HTR-8/SVneo (cell line): ENCODE results near the gene EIF4G3.
"Not testable (repeated sequence)": the region's sequence is repeated elsewhere in the genome, so short reads cannot be mapped to it uniquely, and the experiment has no call there.

Experiments
- DNase-seq: peaks from one replicate; pipeline ENCODE4 v3.0.0; 2011; ENCODE audit warnings: low spot score, mixed read lengths; ENCODE audit not compliant: insufficient read length
- FAIRE-seq: peaks from 2 replicates; lab custom pipeline; 2011; peaks lifted over from hg19 to GRCh38; lab: Jason Lieb, UNC

The EIF4G3 gene

DNA sequence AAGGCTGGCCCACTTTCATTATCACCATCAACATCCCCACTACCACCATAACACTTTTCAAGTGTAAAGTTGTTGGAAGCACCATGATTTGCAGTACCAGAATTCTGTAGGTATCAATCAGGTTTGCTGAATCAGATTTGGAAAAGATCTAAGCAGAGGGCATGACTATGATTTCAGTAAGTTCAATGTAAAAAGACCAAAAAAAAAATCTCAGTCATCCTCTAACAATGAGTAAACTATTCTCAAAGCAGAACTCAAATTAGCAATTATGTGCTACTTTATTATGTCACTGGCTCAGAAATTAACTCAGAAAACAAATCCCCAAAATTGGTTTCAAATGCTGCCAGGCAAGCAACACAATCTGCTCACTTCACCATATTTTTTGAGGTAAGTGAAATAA, 201.7 kb downstream of the EIF4G3 start:
- FAIRE-seq (no peak), DNase-seq (no peak)

DNA sequence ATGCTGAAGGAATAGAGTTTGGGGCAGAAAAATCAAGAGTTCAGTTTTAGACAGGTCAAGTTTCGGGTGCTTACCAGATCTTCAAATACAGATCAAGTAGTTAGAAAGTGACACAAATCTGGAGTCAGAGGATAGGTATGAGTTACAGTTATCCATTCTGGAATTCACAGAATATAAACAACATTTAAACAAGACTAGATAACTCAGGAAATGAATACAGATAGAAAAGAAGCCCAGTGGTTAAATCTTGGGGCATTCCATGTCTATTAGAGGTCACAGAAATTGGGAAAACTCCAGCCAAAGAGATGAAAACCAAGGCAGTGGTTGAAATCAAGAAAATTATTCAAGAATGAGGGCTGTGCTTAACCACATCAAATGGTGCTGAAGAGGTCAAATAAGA, 202.6 kb downstream of the EIF4G3 start:
- FAIRE-seq (no peak), DNase-seq (no peak)

DNA sequence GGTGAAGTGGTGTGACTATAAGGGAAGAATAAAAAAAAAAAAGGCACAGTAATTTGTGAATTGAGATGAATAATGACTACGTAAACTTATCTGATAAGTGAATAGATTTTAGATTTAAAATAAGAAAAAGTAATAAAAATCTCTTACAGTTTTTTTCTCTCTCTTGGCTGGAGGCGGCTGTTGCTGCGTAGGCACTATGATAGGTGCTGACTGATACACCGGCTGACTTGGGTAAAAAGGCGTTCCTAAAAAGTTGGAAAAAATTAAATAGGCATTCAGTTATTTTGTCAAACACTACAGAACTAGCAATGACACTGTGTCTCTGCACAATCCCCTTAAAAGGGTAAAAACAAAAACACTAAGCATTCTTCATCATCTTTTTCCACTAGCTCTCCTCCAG, 203.8 kb downstream of the EIF4G3 start:
- no peak for FAIRE-seq
- DNase-seq: no peak

DNA sequence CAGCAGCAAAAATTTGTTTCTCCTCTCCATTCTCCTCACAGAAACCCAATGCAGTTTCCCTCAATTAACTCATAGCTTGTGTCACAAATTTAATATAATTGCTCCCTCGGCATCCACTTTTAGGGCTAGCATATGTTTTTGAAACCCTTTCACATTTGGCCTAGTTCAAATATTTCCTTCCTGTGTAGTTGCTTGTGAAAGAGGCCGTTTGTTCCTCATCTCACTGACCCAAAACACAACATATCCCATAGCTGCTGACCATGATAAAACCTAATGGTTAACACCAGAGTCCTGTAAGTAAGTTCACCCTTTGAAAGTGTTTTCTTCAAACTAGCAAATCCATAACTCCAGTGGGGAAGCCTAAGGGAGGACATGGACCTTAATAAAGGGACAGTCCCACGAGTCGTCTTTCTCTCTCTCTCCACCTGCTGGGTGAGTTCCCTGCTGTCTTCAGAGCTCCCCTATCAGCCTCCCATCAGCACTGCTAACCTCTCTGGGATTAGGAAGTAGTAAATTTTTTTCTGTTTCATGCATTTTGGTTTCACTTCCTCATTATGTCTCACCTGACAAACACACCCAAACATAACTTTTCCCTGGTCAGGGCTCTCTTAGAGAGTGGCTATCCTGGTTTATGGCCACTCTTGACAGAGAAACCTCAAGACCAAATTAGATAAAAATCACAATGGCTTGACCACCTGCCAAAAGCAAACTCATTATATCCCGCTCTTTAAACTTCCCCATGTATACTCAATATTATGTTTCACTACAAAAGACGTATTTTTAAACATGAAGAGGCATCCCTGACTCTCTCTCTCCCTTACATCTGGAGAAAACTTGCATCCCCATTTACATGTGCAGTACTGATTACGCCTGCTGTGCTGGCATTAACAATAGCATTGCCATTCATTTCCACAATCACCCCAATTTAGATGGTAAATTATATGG, 211.9 kb downstream of the EIF4G3 start:
- DNase-seq (no peak), FAIRE-seq (no peak)

DNA sequence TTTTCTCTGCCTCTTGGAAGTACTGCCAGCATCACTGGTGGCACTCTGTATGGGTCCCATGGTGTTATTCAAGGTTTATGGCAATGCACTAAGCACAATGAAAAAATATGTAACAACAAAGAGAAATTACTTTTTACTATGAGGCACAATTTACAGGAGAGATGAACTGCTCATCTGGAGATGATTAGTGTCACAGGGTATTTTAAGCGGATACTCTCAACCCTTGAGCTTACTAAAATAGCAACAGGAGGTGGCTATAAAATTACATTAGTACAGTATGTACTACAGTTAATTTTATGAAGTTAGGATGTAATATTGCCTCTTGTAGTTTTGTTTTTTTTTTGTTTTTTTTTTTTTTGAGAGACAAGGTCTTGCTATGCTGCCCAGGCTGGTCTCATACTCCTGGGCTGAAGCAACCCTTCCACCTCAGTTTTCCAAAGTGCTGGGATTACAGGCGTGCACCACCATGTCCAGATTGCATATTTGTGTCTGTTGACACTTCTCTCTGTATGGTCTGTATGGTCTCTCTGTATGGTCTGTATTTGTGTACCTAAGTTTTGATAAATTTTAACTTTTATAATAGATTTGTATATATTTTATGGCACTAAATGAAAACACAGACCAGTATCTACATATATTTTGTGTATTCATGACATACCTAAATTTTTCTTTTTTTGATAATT, 214.0 kb downstream of the EIF4G3 start:
- DNase-seq (no peak), FAIRE-seq (no peak)

DNA sequence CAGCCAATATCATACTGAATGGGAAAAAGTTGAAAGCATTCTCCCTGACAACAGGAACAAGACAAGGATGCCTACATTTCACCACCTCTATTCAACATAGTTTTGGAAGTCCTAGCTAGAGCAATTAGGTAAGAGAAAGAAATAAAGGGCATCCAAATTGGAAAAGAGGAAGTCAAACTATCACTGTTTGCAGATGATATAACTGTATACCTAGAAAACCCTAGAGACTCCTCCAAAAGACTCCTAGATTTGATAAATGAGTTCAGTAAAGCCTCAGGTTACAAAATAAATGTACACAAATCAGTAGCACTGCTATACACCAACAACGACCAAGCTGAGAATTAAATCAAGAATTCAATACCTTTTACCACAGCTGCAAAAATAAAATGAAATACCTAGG, 218.3 kb downstream of the EIF4G3 start:
- no peak for FAIRE-seq
- no peak for DNase-seq

DNA sequence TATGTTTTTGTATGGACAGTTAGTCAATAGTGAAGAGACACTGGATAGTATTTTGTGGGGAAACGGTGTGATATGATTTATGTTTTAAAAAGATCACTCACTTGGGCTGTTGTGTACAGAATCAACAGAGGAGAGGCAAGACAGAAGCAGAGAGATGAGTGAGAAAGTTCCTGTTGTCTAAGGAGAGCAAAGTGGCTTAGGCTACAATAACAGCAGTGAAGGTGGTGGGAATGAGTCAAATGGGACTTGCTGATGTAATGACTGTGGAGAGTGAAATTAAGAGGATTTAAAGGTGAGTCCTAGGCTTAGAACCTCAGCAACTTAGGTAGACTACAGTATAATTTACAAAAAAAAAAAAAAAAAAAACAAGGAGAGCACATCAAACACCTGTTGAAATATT, 220.4 kb downstream of the EIF4G3 start:
- FAIRE-seq: no peak
- no peak for DNase-seq

DNA sequence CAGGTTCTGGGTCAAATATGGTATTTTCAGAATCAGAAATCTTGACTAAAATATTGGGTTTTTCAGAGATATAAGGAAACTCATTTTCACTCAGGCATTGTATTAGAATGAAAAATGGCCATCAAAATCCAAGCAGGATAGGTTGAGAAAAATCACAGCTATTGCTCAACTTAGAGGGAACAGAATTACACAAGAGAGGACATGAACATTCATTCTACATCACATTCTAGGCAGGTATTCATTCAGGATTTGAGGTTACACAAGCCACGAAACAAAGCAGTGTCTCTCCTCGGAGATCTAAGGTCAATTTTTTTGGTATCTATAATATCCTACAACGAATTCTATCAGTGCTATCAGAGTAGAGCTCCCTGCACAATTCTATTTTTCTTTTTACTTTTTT, 226.0 kb downstream of the EIF4G3 start:
- FAIRE-seq: no peak
- no peak for DNase-seq

DNA sequence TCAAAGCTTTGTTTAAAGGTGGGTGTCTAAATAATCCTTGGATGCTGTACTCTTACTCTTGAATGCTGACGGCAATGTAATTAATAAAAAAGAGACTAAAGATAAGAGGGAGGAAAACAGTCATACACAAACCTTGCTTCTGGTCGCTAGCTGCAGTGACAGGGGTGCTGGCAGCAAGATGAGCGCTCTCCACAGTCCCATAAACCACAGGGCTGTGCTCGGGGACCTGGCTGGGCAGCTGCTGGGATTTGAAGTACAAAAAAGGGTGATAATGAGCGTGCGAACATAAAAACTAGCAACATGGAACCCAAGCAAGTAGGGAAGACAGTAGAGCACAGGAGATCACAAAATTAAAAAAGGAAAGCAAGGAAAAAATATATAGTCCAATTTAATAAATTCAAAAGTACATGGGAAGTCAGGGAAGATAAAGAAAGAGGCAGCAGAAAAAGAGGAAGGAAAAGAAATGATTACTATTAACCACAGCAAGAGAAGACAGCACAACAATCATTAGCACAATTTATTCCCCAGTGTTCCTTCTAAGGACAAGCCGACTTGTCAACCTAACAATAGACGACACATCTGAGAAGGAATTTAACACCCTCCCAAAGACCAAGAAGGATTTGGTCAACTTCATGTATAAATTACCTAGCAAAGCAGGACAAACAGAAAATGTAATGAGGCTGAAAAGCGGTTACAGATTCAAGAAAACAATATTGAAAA, 226.7 kb downstream of the EIF4G3 start:
- FAIRE-seq (no peak), DNase-seq (no peak)

DNA sequence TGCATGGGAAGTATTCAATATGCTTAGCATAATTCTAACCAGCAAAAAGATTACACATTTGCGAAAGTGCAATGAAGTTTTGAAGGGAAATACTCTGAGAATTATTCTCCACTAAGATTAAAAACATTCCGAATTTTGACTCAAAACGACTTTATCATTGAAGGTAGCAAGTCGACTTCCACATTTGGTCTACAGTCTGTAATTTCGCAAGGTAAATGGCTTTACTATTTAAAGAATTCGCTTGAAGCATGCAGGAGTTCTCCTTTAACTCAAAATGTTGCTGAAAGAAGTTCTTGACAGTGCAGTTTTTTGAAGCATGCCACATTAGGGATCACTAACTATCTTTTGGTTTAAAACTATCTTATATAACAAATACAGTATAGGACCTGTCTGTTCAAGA, 228.6 kb downstream of the EIF4G3 start:
- no peak for DNase-seq
- FAIRE-seq: no peak

DNA sequence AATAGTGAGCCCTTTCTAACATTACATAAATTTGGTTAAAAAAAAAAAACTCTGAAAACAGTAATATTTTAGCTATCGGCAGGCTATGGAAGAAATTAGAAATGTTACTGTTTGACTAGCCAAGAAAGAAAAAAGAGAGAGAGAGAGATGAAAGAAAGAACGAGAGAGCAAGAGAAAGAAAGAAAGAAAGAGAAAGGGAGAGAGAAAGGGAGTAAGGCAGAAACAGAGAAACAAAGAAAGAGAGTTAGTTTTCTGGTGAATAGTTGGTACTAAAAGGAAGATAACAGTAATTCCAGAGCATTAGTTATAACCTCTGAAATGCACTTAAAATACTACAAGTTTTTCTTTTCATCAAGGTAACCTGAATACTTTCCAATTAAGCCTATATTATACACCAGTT, 229.3 kb downstream of the EIF4G3 start:
- DNase-seq (no peak), FAIRE-seq (no peak)

DNA sequence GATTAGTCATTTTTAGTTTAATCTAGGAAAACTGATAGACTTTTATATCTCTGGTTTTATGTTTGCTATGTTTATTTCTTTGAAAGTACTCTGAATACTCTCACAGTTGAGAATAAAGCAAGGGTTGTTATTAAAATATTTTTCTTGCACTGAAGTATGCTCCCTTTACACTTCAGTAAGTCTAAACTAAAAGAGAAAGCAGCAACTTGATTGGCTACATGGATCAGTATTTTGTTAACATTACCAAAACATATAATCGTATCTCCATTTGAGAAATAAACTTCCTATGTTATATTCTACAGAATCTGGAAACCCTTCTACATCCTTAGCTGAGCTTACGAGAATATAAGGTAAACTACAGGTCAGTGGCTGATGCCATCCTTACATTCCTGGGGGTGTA, 240.1 kb downstream of the EIF4G3 start:
- no peak for FAIRE-seq
- DNase-seq: no peak

DNA sequence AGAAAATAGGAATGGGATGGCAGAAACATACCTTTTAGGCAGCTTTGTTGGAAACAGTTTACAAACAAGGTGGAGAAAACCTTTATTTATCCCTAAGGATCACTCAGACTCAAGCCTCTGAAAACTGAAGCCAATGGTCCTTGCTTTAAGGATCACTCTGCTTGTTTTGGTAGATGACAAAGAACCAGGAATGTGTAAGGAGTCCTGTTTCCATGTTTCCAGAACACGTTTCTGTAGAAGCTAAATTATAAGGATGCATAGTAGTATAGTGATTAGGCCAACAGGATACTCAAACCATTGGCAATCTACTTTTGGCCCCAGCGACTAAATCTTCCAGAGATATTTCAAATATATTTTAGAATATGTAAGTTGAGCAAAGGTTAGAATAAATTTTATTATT, 240.5 kb downstream of the EIF4G3 start:
- FAIRE-seq (no peak), DNase-seq (no peak)

DNA sequence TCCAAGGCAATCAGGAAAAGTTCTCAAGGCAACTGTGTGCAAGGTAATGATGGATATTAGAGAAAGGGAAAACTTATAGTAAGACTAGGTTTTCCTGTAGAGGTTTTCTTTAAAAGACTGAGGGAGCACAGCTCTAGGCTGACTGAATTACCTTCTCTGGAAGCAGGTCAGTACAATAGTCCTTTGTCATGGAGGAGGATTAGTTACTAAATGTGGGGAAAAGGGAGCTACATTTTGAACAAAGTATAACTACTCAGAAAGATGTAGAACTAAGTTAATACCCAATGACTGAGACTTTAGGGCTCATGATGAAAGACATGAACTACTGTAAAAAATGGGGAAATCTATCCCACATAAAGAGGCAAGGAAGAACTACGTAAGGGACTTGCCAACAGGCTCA, 241.0 kb downstream of the EIF4G3 start:
- FAIRE-seq (no peak), DNase-seq (no peak)

DNA sequence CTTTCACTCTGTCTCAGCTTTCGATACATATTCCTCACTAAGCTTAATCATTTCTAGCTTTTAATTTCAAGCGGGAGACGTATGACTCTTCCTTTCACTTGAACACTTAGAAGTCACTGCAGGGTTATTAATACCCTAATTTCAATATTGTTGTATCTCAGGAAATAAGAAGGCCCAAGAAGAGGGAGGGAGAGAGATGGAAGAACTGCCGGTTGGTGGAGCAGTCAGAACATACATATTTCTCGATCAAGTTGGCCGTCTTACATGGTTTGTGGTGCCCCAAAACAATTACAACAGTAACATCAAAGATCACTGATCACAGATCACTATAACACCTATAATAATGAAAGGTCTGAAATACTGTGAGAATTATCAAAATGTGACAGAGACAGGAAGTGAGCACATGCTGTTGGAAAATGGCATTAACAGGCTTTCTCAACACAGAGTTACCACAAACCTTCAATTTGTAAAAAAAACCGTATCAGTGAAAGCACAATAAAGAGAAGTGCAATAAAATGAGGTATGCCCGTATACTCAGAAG, 244.2 kb downstream of the EIF4G3 start:
- FAIRE-seq (no peak), DNase-seq (no peak)

DNA sequence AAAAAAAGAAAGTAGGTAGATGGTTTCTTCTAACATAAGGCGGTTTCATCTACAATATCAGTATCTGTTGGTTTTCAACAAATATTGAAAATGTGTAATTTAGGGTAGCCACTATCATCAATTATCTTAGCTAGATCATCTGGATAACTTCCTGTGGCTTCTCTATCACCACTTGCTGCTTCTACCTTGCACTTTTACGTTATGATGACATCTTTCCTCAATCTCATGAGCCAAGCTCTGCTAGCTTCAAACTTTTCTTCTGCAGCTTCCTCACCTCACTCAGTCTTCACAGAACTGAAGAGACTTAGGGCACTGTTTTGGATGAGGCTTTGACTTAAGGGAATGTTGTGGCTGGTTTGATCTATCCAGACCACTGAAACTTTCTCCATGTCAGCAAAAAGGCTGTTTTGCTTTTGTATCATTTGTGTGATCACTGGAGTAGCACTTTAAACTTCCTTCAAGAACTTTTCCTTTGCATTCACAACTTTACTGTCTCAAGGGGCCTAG, 244.7 kb downstream of the EIF4G3 start:
- DNase-seq (no peak), FAIRE-seq (no peak)

DNA sequence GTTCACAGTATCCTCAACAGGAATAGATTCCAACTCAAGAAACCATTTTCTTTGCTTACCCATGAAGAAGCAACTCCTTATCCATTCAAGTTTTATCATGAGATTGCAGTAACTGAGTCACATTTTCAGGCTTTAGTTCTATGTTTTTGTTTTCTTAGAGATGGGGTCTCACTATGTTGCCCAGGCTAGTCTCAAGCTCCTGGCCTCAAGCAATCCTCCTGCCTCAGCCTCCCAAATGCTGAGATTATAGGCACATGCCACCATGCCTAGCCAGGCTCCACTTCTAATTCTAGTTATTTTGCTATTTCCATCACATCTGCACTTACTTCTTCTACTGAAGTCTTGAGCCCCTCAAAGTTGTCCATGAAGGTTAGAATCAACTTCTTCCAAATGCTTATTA, 246.3 kb downstream of the EIF4G3 start:
- DNase-seq: no peak
- no peak for FAIRE-seq

DNA sequence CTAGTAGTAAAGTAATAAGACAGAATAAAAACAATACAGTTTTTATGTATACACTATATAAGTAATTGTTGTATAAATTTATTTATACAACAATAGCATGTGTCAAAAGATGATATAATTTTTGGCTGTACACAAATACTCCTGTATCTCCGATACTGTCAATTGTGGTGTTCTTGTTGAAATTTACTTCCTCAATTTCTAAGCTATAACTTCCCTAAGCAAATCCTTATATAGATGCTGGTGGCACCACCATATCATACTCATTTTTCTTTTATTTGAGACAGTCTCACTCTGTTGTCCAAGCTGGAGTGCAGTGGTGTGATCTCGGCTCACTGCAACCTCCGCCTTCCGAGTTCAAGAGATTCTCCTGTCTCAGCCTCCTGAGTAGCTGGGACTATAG, 248.6 kb downstream of the EIF4G3 start:
- no peak for FAIRE-seq
- DNase-seq: no peak

DNA sequence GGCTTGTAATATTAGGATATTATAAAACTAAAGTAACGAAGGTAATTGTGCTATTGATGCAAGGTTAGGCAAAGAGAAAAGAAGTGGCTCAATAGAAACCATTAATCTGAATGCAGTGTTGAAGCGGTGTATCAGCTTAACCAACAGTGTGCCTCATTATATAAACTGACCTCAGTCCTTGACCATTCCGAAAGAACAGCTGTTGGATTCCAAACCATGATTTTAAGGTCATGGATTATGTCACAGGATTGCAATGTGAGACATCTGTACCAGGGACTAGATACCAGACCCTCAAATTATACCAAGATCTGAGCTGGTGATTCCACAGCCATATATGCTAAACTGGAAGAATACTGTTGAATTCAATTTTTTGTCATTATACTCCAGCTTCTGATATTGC, 255.4 kb downstream of the EIF4G3 start:
- FAIRE-seq (no peak), DNase-seq (no peak)

DNA sequence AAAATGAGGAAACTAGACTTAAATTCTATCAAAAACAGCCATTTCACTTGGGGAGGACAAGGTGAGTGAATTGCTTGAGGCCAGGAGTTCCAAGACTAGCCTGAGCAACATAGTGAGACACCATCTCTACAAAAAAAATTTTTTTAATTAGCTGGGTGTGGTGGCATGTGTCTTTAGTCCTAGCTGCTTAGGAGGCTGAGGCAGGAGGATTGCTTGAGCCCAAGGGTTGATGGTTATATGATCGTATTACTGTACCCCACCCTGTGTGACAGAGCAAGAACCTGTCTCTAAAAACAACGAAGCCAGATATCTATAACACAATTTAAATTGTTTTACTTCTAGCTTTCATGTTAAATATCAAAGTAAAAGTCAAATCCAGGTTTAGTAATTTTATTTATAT, 263.5 kb downstream of the EIF4G3 start:
- DNase-seq: no peak
- FAIRE-seq: no peak

DNA sequence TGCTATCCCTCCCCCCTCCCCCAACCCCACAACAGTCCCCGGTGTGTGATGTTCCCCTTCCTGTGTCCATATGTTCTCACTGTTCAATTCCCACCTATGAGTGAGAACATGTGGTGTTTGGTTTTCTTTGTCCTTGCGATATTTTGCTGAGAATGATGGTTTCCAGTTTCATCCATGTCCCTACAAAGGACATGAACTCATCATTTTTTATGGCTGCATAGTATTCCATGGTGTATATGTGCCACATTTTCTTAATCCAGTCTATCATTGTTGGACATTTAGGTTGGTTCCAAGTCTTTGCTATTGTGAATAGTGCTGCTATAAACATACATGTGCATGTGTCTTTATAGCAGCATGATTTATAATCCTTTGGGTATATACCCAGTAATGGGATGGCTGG, 269.2 kb downstream of the EIF4G3 start:
- DNase-seq, FAIRE-seq: not testable (repeated sequence)
